GM12892 (cell line): ENCODE data around the gene CTBP2.

ENCODE experiments used
- POLR2A ChIP-seq: IDR thresholded peaks from 2 replicates; pipeline ENCODE4 v1.6.1; 2011; ENCODE audit warnings: low read depth, low read length, control low read depth
- POLR2AphosphoS5 ChIP-seq: IDR thresholded peaks from 2 replicates; pipeline ENCODE4 v1.6.1; 2011; ENCODE audit warnings: low read depth, low read length, control low read depth
- TAF1 ChIP-seq: IDR thresholded peaks from 2 replicates; pipeline ENCODE4 v1.6.1; 2011; ENCODE audit warnings: low read depth, mild to moderate bottlenecking, control low read depth, low read length, borderline replicate concordance

DNA sequence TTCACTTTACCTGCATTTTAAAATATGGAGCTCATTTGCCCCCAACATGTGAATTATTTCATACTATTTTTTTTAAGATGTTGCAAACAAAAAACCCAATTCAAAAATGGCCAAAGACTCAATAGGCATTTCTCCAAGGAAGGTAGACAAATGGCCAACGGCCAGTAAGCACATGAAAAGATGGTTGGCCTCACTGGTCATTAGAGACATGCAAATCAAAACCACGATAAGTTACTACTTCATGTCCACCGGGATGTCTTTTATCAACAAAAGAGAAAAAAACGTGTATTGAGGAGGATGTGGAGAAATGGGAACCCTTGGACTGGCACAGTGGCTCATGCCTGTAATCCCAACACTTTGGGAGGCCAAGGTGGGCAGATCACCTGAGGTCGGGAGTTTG is 3.4 kb upstream of the CTBP2 start:
- TF ChIP-seq POLR2A (no peak), TAF1 (no peak), POLR2AphosphoS5 (no peak)
